ENCODE results near the gene VDAC1.
A peak's percentile ranks its signal among the peaks of the same experiment; 100 is the strongest.

The VDAC1 gene

DNA sequence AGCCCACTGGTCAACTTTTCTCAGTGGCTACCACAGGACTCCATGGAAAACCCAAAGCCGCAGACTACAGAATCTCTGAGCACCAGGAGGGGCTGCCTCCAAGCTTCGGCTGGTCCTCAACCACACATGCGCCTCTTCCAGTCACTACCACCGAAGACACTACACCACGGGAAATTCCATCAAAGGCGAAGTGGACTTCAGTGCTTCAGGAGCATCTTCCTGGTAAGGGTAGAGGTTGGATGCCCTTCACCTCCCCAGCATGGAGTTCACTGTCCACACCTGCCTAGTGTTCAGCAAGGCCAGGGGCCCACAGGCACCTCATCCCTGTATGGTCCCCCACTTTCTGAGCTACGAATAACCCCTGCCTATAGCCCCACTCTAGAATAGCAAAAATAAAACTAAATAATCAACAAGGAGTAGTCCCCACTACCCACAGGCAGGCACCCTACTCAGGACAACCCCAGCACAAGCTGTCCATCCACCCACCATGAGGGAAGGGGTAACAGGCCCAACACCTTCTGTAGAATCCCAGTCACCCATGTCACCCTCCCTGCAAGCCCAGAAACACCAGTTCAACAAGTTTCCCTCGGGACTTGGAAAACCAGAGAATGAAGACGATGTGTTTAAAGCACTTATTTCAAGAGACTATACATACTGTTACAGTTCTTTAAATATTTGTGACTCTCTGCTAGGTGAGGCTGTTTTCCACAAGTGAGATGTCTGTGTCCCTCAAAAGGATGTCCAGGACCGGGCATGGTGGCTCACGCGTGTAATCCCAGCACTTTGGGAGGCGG is 2.6 kb downstream of the VDAC1 start:
- no peak for DNase-seq (ENCODE audit: extremely low read depth, low read depth)
- TF ChIP-seq, protein P1, sequence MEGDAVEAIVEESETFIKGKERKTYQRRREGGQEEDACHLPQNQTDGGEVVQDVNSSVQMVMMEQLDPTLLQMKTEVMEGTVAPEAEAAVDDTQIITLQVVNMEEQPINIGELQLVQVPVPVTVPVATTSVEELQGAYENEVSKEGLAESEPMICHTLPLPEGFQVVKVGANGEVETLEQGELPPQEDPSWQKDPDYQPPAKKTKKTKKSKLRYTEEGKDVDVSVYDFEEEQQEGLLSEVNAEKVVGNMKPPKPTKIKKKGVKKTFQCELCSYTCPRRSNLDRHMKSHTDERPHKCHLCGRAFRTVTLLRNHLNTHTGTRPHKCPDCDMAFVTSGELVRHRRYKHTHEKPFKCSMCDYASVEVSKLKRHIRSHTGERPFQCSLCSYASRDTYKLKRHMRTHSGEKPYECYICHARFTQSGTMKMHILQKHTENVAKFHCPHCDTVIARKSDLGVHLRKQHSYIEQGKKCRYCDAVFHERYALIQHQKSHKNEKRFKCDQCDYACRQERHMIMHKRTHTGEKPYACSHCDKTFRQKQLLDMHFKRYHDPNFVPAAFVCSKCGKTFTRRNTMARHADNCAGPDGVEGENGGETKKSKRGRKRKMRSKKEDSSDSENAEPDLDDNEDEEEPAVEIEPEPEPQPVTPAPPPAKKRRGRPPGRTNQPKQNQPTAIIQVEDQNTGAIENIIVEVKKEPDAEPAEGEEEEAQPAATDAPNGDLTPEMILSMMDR (IDR thresholded peaks at IDR 0.05; ENCODE audit: low read depth, low read length, missing control alignments) = no peak
- peak overlapping the region; percentile 56 for H3K4me3 ChIP-seq (replicated peaks; ENCODE audit: low read depth, low read length)

DNA sequence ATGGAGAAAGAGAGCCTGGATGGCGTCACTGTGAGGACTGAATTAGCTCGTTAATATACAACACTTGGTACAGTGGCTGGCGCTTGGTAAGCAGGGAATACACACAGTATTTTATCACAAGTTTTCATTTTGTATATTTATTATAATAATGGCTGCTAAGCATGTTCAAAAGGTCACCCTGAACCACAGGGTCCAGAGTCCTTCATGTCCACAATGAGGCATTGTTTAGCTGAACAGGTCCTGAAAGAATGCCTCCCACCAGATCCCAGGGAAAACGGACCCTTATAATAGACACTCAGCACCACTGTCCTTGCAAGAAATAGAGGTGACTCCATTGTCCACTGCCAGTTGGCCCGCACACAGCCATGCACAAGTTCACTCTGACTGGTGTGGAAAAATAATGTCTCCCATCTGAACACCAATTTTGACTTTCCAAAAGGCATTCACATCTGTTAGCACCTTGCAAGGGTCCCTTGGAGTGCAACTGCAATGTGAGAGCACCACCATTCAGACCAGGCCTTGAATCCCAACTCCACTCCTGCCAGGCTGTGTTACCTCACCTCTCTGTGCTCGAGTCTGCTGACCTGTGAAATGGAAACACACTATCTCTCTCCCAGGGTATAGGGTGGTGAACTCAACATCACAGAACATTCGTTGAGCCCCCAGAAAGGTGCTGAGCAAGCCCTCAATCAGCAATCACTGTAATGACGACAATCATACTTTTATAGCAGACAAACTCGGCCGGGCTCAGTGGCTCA is 3.9 kb downstream of the VDAC1 start:
- TF ChIP-seq, protein P1 (IDR thresholded peaks at IDR 0.05; ENCODE audit: low read depth, low read length, missing control alignments) = no peak
- no peak overlapping the region for H3K4me3 ChIP-seq (replicated peaks; ENCODE audit: low read depth, low read length)
- no peak for DNase-seq (ENCODE audit: extremely low read depth, low read depth)

DNA sequence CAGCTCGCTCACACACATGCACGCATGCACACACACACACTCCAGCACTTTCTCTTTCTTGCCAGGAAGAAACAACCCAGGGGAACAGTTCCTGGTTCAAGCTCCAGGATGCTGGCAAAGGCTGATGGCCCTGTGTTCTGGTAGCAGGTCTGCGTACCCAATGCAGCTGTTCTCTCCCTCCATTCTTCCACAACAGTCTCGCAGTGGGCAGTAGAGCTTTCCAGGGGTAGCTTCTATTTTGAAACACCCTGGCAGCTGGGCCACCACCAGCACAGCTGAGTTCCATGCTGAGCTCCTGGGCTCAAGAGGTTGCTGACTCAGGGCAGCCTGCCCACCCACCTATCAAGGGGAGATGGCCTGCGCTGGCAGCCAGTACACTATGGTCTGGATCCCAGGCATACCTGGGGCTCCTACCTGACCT is 4.7 kb downstream of the VDAC1 start:
- TF ChIP-seq, protein P1 (IDR thresholded peaks at IDR 0.05; ENCODE audit: low read depth, low read length, missing control alignments) = no peak
- no peak overlapping the region for H3K4me3 ChIP-seq (replicated peaks; ENCODE audit: low read depth, low read length)
- no peak for DNase-seq (ENCODE audit: extremely low read depth, low read depth)

DNA sequence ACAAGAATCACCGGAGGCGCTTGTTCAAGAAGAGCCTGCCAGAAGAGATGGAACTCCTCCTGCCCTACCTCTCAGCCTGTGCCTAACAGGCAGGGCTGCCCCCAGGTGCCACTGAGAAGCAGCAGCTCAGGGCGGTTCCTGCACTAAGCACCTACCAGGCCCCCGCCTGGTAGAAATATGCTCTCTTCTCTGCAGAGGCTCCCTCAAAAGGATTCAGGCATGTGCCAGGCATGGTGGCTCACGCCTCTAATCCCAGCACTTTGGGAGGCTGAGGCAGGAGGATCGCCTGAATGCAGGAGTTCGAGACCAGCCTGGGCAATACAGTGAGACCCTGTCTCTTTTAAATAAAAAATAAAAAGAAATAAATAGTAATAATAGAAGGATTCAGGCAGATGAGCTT is 6.0 kb downstream of the VDAC1 start:
- DNase-seq (ENCODE audit: extremely low read depth, low read depth) = no peak
- no peak overlapping the region for H3K4me3 ChIP-seq (replicated peaks; ENCODE audit: low read depth, low read length)
- TF ChIP-seq, protein P1 (IDR thresholded peaks at IDR 0.05; ENCODE audit: low read depth, low read length, missing control alignments) = no peak

DNA sequence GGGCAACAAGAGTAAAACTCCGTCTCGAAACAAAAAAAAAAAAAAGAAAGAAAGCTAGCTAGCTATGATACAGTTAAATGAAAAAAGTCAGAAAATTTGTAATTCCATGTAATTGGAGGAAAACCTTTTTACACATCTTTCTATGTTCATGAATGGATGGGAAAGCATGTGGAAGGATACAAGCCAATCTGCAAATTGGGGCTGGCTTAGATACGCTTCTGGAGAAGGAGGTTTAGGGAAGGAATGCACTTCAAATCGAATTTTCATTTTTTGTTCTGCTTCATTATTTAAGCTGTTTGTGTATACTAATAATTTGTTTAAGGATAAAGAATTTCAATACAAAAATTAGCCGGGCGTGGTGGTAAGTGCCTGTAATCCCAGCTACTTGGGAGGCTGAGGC is 6.7 kb downstream of the VDAC1 start:
- DNase-seq (ENCODE audit: extremely low read depth, low read depth) = no peak
- TF ChIP-seq, protein P1 (IDR thresholded peaks at IDR 0.05; ENCODE audit: low read depth, low read length, missing control alignments) = no peak

DNA sequence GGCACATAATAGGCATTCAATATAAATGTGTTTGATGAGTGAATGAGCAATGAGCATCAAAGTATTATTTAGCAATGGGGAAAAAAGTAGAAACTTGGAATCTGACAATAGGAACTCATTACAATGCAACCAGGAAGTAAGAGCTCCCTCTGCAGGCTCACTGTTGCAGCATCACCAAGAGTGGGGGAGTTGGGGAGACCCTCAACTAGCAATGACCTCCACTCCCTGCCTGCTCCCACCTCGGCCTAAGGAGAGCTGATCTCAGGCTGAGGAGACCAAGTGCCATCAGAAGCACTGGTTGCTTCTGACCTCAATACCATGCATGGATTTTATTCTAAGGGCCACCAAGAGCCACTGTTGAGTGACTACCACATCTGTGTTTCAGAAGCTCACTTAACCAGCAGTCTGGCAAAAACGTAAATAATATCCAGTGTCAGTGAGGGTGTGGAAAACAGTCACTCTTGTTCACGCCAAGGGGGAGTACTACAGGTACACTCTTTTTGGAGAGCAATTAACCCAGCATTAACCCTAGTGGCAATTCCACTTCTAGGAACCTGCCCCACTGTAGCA is 8.0 kb downstream of the VDAC1 start:
- TF ChIP-seq, protein P1 (IDR thresholded peaks at IDR 0.05; ENCODE audit: low read depth, low read length, missing control alignments) = peak; percentile 67
- no peak for DNase-seq (ENCODE audit: extremely low read depth, low read depth)
- H3K4me3 ChIP-seq (replicated peaks; ENCODE audit: low read depth, low read length) = no peak overlapping the region

More for the DNA sequence above, 6.7 kb downstream of the VDAC1 start:
- no peak overlapping the region for H3K4me3 ChIP-seq (replicated peaks; ENCODE audit: low read depth, low read length)
